ENCODE results near the gene CASP1. TPM values are rescaled to one million over a fixed set of nuclear protein-coding genes. Genes with fewer than 3 reads are reported as not detected.

The CASP1 gene
- total and polyA plus RNA-seq, 2 donors (not counting 3 experiments of a cell fraction or from before 2014, with no cell fraction given), result 1.8 to 12.4 TPM

GRCh38 chr11:105033343-105033742 lies 1.6 kb downstream of the CASP1 start:
- no peak for TF ChIP-seq CTCF (IDR thresholded peaks at IDR 0.05; ENCODE audit: extremely low read depth in 1 of 2, insufficient read depth in 1 of 2, low read depth in 1 of 2, low read length in 2 of 2)
- dilution Hi-C loops (cut with MboI; ENCODE audit: extremely low pct_ligation_motif_present, low sequenced_read_pairs), result no loop called here

GRCh38 chr11:105032495-105032894 lies 2.4 kb downstream of the CASP1 start:
- no peak overlapping the region for H3K4me2 ChIP-seq (ENCODE audit: insufficient read depth, low read length)
- no peaks in the 10 kb centered on the region for H3K27me3 ChIP-seq (ENCODE audit: control insufficient read depth in 2 of 2, insufficient read depth in 2 of 2, low read length in 2 of 2)
- dilution Hi-C loops (cut with MboI; ENCODE audit: extremely low pct_ligation_motif_present, low sequenced_read_pairs) (no loop called here), intact Hi-C loops (cut with micrococcal nuclease) (no loop called here)
- H2AFZ ChIP-seq (ENCODE audit: low read depth, low read length), result no peak overlapping the region
- ChIA-PET CTCF (interaction anchor here (1.7 kb wide), 1 partner anchor 14 kb away, joined by 4 read pairs; no protein-coding TSS in a partner anchor), POLR2A (no interaction called here)
- no peaks in the 10 kb centered on the region for H3K36me3 ChIP-seq (ENCODE audit: control insufficient read depth in 2 of 2, extremely low read depth in 1 of 2, insufficient read depth in 2 of 2, low read length in 2 of 2)
- H3K9me3 ChIP-seq (replicated peaks; ENCODE audit: control insufficient read depth, insufficient read depth, low read length), result no peaks in the 10 kb centered on the region
- DNase-seq (ENCODE audit: low read depth, low spot score), result no peak
- H3K4me1 ChIP-seq (ENCODE audit: control insufficient read depth, extremely low read depth, insufficient read depth, low read length), result peaks cover 2% of the 10 kb centered on the region
- H3K9me1 ChIP-seq (replicated peaks; ENCODE audit: control insufficient read depth, extremely low read depth, insufficient read depth, low read length), result no peaks in the 10 kb centered on the region
- H3K4me3 ChIP-seq (replicated peaks in 1 of 3; ENCODE audit: insufficient read depth in 1 of 3, low read depth in 1 of 3, low read length in 3 of 3), result no peak overlapping the region
- H4K20me1 ChIP-seq (replicated peaks; ENCODE audit: control insufficient read depth, extremely low read depth, insufficient read depth, low read length), result no peaks in the 10 kb centered on the region
- no peak overlapping the region for H3K27ac ChIP-seq (ENCODE audit: insufficient read depth, low read depth, low read length)
- TF ChIP-seq POLR2AphosphoS5 (IDR thresholded peaks at IDR 0.05; ENCODE audit: insufficient read depth, low read depth, low read length) (no peak), CTCF (IDR thresholded peaks at IDR 0.05; ENCODE audit: extremely low read depth in 1 of 2, insufficient read depth in 1 of 2, low read depth in 1 of 2, low read length in 2 of 2) (no peak), POLR2A (IDR thresholded peaks at IDR 0.05; ENCODE audit: low read depth, low read length) (no peak), GATA2 (IDR thresholded peaks at IDR 0.05; ENCODE audit: insufficient read depth, insufficient read length, low read depth, low read length) (no peak)
- BruUV-seq (replicated peaks), result no TSS peak
- no peak for FAIRE-seq
- no peak overlapping the region for H3K9ac ChIP-seq (replicated peaks; ENCODE audit: extremely low read depth, insufficient read depth, low read length)
- H3K79me2 ChIP-seq (ENCODE audit: control insufficient read depth, insufficient read depth, low read length), result no peaks in the 10 kb centered on the region

More at GRCh38 chr11:105033343-105033742, 1.6 kb downstream of the CASP1 start:
- no TSS peak for BruUV-seq (replicated peaks)
- Histone ChIP-seq H3K9ac (replicated peaks; ENCODE audit: extremely low read depth, insufficient read depth, low read length) (no peak overlapping the region), H3K4me2 (ENCODE audit: insufficient read depth, low read length) (no peak overlapping the region), H3K27ac (ENCODE audit: insufficient read depth, low read depth, low read length) (no peak overlapping the region), H3K9me1 (replicated peaks; ENCODE audit: control insufficient read depth, extremely low read depth, insufficient read depth, low read length) (no peaks in the 10 kb centered on the region), H3K9me3 (replicated peaks; ENCODE audit: control insufficient read depth, insufficient read depth, low read length) (no peaks in the 10 kb centered on the region), H3K27me3 (ENCODE audit: control insufficient read depth in 2 of 2, insufficient read depth in 2 of 2, low read length in 2 of 2) (no peaks in the 10 kb centered on the region), H3K79me2 (ENCODE audit: control insufficient read depth, insufficient read depth, low read length) (no peaks in the 10 kb centered on the region), H2AFZ (ENCODE audit: low read depth, low read length) (no peak overlapping the region), H3K36me3 (ENCODE audit: control insufficient read depth in 2 of 2, extremely low read depth in 1 of 2, insufficient read depth in 2 of 2, low read length in 2 of 2) (no peaks in the 10 kb centered on the region), H3K4me3 (replicated peaks in 1 of 3; ENCODE audit: insufficient read depth in 1 of 3, low read depth in 1 of 3, low read length in 3 of 3) (no peak overlapping the region), H4K20me1 (replicated peaks; ENCODE audit: control insufficient read depth, extremely low read depth, insufficient read depth, low read length) (no peaks in the 10 kb centered on the region), H3K4me1 (ENCODE audit: control insufficient read depth, extremely low read depth, insufficient read depth, low read length) (peaks cover 2% of the 10 kb centered on the region)
- no peak for FAIRE-seq
- DNase-seq (ENCODE audit: low read depth, low spot score), result no peak
- intact Hi-C loops (cut with micrococcal nuclease), result no loop called here
- POLR2A ChIA-PET, result no interaction called here
- CTCF ChIA-PET, result interaction anchor here (1.7 kb wide), 1 partner anchor 14 kb away, joined by 4 read pairs; no protein-coding TSS in a partner anchor

Data from endothelial cell of umbilical vein (primary cell).